MCF 10A (cell line): ENCODE results near the gene ASB15. TPM values are rescaled to one million over a fixed set of nuclear protein-coding genes. Genes with fewer than 3 reads are reported as not detected.
A peak's percentile ranks its signal among the peaks of the same experiment; 100 is the strongest.

Experiments used
- BruUV-seq: library from RNA; stranded (reverse); fragments of 400-500 nt; replicated peaks from 2 replicates; lab custom pipeline; 2021; lab: Mats Ljungman, UMichigan
- CTCF ChIA-PET: fragments of 300-600 bp; sonication (Branson Sonifier 250); formaldehyde crosslinking; extraction: SDS; loops from one replicate; lab custom pipeline; 2021; ENCODE audit warnings: antibody characterized with exemption, inconsistent platforms; lab: Yijun Ruan, JAX
- POLR2A ChIA-PET: fragments of 300-600, 350-650 bp; sonication (Branson Sonifier 250); formaldehyde crosslinking; extraction: SDS; loops from one replicate; lab custom pipeline; 2020; ENCODE audit warnings: antibody characterized with exemption, inconsistent platforms; lab: Yijun Ruan, JAX
- DNase-seq: peaks from one replicate; pipeline ENCODE4 v3.0.0-alpha.2; 2018; ENCODE audit not compliant: unreplicated experiment
- H3K27ac Mint-ChIP-seq: one replicate; pipeline ENCODE4 v1.8.0; 2022; ENCODE audit warnings: mild to moderate bottlenecking, low read depth, mixed read lengths; ENCODE audit not compliant: unreplicated experiment
- H3K27me3 Mint-ChIP-seq: one replicate; pipeline ENCODE4 v1.8.0; 2022; ENCODE audit warnings: mixed read lengths; ENCODE audit not compliant: insufficient read depth, unreplicated experiment
- H3K36me3 Mint-ChIP-seq: one replicate; pipeline ENCODE4 v1.8.0; 2022; ENCODE audit warnings: mild to moderate bottlenecking, moderate library complexity, mixed read lengths; ENCODE audit not compliant: insufficient read depth, unreplicated experiment
- H3K4me1 Mint-ChIP-seq: one replicate; pipeline ENCODE4 v1.8.0; 2022; ENCODE audit warnings: mixed read lengths; ENCODE audit not compliant: insufficient read depth, unreplicated experiment
- H3K4me3 Mint-ChIP-seq: one replicate; pipeline ENCODE4 v1.8.0; 2022; ENCODE audit warnings: mild to moderate bottlenecking, moderate library complexity, mixed read lengths; ENCODE audit not compliant: unreplicated experiment
- H3K9me3 Mint-ChIP-seq: one replicate; pipeline ENCODE4 v1.8.0; 2022; ENCODE audit warnings: mixed read lengths; ENCODE audit not compliant: unreplicated experiment
- intact Hi-C: fragments of 100-400 bp; cut with micrococcal nuclease; formaldehyde crosslinking; loops from 2 replicates; pipeline ENCODE4 v1.14.1; 2022
- total RNA-seq: library from RNA; stranded (reverse); gene quantifications from 2 replicates; pipeline ENCODE4 v1.2.3, GENCODE V29; 2022
- TF ChIP-seq, protein P1 (sequence below): fragments of 200-600 bp; IDR thresholded peaks from one replicate; pipeline ENCODE4 v1.8.0; 2022; ENCODE audit warnings: antibody characterized with exemption, mild to moderate bottlenecking; ENCODE audit not compliant: unreplicated experiment

Gene ASB15
- total RNA-seq, 1 experiment from 2014 or later, result not detected

DNA sequence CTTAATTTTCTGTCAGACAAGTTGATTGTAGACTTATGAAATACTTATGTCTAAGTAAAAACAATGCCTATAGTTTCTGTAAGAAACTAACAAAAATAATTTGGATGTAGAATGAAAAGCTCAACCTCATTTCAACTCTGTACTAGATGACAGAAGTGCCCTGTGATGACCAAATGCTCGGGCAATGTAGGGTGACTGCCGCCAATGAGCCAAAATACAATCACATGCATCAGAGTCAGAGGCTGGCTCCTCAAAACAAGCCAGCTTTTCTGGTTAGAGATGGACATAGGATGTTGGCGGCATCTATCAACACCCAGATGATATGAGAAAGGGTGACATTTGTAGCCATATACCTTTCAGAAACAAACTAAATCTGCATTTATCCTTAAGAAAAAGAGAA is 78.0 kb downstream of the ASB15 start:
- intact Hi-C loops, result loop anchor here (5.0 to 10.0 kb wide), 2 partner anchors 118 to 185 kb away; no protein-coding TSS in a partner anchor
- H3K4me3 Mint-ChIP-seq, result no peak overlapping the region
- no peak overlapping the region for H3K27ac Mint-ChIP-seq
- BruUV-seq, result no TSS peak
- peaks cover 30% of the 10 kb centered on the region for H3K36me3 Mint-ChIP-seq
- H3K4me1 Mint-ChIP-seq, result peaks cover 9% of the 10 kb centered on the region
- CTCF ChIA-PET, result interaction anchor here (0.6 to 1.6 kb wide), 6 partner anchors 13 to 726 kb away, joined by 3 to 4 read pairs (median 3); no protein-coding TSS in a partner anchor
- TF ChIP-seq, protein P1, sequence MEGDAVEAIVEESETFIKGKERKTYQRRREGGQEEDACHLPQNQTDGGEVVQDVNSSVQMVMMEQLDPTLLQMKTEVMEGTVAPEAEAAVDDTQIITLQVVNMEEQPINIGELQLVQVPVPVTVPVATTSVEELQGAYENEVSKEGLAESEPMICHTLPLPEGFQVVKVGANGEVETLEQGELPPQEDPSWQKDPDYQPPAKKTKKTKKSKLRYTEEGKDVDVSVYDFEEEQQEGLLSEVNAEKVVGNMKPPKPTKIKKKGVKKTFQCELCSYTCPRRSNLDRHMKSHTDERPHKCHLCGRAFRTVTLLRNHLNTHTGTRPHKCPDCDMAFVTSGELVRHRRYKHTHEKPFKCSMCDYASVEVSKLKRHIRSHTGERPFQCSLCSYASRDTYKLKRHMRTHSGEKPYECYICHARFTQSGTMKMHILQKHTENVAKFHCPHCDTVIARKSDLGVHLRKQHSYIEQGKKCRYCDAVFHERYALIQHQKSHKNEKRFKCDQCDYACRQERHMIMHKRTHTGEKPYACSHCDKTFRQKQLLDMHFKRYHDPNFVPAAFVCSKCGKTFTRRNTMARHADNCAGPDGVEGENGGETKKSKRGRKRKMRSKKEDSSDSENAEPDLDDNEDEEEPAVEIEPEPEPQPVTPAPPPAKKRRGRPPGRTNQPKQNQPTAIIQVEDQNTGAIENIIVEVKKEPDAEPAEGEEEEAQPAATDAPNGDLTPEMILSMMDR, result no peak
- POLR2A ChIA-PET, result interaction anchor here (0.6 kb wide), 1 partner anchor 90 kb away, joined by 3 read pairs; no protein-coding TSS in a partner anchor
- DNase-seq, result no peak
- H3K27me3 Mint-ChIP-seq, result no peaks in the 10 kb centered on the region
- H3K9me3 Mint-ChIP-seq, result no peaks in the 10 kb centered on the region

DNA sequence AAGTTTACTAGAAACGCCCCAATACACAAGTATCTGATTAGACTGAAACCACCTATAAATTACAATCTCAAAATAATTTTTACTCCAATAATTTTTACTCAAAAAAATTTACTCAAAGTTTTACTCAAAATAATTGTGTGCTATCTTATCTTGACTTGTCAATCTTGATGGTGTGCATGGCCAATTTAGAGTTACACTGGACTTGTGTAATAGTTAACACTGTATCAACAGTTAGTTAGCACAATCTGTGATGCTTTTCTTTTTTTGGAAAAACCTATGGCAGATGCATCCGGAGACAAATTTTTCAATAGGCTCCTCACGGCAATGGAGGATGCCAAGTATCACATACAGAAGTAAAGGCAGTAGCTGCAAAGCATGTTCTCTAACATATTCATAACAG is 79.0 kb downstream of the ASB15 start:
- no peak for DNase-seq
- no peaks in the 10 kb centered on the region for H3K27me3 Mint-ChIP-seq
- no peaks in the 10 kb centered on the region for H3K9me3 Mint-ChIP-seq
- TF ChIP-seq, protein P1, result no peak
- no peak overlapping the region for H3K27ac Mint-ChIP-seq
- intact Hi-C loops, result loop anchor here (5.0 to 10.0 kb wide), 2 partner anchors 117 to 186 kb away; no protein-coding TSS in a partner anchor
- BruUV-seq, result no TSS peak
- POLR2A ChIA-PET, result no interaction called here
- H3K36me3 Mint-ChIP-seq, result peaks cover 39% of the 10 kb centered on the region
- H3K4me1 Mint-ChIP-seq, result peaks cover 3% of the 10 kb centered on the region
- H3K4me3 Mint-ChIP-seq, result no peak overlapping the region
- CTCF ChIA-PET, result interaction anchor here (1.4 to 3.0 kb wide), 3 partner anchors 44 to 191 kb away, joined by 4 to 16 read pairs (median 11); no protein-coding TSS in a partner anchor

DNA sequence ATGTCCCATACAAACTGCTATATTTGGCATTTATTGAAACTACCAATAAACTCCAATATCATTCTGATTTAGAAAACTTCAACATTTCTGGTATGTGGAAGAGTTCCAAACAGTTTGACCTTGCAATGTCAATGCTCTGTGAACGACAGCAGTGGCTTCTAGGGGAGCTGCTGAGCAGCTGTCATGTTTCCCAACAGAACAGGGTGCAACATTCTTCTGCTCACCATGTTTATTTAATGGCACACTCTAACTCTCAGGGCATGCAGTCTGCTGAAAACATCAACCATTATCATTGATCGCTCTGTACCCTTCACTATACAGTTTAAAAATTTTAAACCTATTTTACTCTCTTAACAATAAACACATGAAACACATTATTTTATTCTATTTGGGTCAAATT is 79.9 kb downstream of the ASB15 start:
- Mint-ChIP-seq H3K27me3 (no peaks in the 10 kb centered on the region), H3K4me1 (no peaks in the 10 kb centered on the region), H3K36me3 (peaks cover 44% of the 10 kb centered on the region), H3K27ac (no peak overlapping the region), H3K4me3 (no peak overlapping the region), H3K9me3 (no peaks in the 10 kb centered on the region)
- TF ChIP-seq, protein P1, result no peak
- ChIA-PET CTCF (interaction anchor here (0.6 to 3.0 kb wide), 8 partner anchors 10 to 190 kb away, joined by 3 to 16 read pairs (median 8); no protein-coding TSS in a partner anchor), POLR2A (interaction anchor here (1.7 to 1.8 kb wide), 2 partner anchors 64 to 116 kb away, joined by 4 to 5 read pairs; no protein-coding TSS in a partner anchor)
- intact Hi-C loops, result loop anchor here (5.0 to 10.0 kb wide), 2 partner anchors 116 to 187 kb away; no protein-coding TSS in a partner anchor
- no peak for DNase-seq
- BruUV-seq, result no TSS peak

DNA sequence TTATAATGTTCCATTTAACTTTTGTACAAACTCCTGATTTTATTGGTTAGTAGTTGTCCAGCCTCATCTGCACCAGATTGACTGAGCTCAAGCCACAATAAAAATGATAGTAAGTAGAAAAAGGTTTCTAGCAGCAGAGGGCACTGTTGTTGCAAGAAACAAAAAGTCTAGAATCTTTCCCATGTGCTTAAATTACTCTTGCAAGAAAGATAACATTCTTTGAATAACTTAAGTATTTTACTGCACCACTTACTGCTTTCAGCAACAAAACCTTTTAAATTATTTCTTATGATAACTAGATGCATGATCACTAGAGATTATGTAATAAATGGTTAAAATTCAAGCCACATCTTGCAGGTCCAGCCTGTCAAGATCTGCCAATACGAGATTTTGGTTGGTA is 81.1 kb downstream of the ASB15 start:
- Mint-ChIP-seq H3K36me3 (peaks cover 49% of the 10 kb centered on the region), H3K9me3 (no peaks in the 10 kb centered on the region), H3K4me1 (no peaks in the 10 kb centered on the region), H3K4me3 (no peak overlapping the region), H3K27ac (no peak overlapping the region), H3K27me3 (no peaks in the 10 kb centered on the region)
- no TSS peak for BruUV-seq
- POLR2A ChIA-PET, result interaction anchor here (0.6 to 1.8 kb wide), 5 partner anchors 32 to 125 kb away, joined by 4 to 5 read pairs (median 4); partner anchors contain the start of gene WASL
- intact Hi-C loops, result loop anchor here (1.0 to 10.0 kb wide), 4 partner anchors 48 to 188 kb away; no protein-coding TSS in a partner anchor
- CTCF ChIA-PET, result interaction anchor here (0.6 to 3.0 kb wide), 11 partner anchors 9 to 206 kb away, joined by 3 to 16 read pairs (median 4); partner anchors contain the start of genes LMOD2 and WASL
- TF ChIP-seq, protein P1, result peak; percentile 46
- peak; percentile 58 for DNase-seq
